ENCODE measurements around the gene C19orf47.
A peak's percentile ranks its signal among the peaks of the same experiment; 100 is the strongest.

The C19orf47 gene, protein sequence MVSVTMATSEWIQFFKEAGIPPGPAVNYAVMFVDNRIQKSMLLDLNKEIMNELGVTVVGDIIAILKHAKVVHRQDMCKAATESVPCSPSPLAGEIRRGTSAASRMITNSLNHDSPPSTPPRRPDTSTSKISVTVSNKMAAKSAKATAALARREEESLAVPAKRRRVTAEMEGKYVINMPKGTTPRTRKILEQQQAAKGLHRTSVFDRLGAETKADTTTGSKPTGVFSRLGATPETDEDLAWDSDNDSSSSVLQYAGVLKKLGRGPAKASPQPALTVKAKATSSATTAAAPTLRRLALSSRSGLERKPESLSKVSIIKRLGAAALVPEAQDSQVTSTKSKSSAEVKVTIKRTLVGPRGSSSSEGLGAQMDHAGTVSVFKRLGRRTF

DNA sequence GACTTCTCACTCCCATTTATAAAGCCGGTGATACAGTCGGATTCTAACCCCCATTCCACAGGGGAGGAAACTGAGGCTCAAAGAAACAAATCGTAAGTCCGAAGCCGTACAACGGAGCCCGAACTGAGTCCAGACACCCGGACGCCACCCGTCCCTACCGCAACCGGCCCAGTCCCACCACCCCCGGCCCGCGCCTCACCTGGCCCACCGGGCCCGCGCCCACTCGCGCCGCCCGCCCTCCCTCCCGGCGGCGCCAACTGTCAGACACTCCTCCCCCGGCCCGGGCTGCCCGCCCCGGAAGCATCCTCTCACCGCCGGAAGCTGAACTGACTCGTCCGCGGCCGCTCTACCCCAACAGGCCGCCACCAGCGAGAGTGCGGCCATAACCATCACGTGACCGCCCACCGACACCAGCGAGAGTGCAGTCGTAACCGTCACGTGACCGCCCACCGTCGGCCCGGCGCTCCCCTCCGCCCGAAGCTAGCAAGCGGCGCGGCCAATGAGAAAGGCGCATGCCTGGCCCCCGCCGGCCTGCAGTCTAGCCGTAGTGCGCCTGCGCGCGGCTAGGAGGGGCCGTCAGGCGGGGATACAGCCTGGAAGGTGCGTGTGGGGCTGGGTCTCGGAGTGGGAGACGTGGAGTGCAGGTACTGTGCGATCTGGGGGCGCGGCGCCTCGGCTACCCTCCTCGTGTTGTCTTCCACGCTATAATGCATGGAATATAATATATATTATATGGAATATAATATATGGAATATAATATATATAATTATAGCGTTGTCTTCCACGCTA lies at the start of gene C19orf47, which contains the start of gene PLD3:
Gene C19orf47 (minus strand): TSS at position 273 of the 789 bp plus-strand sequence. CDS start 6,540 bp downstream, outside the sequence.
Gene PLD3 (plus strand): TSS at position 571 of the 789 bp plus-strand sequence. CDS start 17,789 bp downstream, outside the sequence.
- peak; percentile 99 for DNase-seq

GRCh38 chr19:40397568-40397906 lies 49.3 kb upstream of the C19orf47 start:
- no peak for DNase-seq

DNA sequence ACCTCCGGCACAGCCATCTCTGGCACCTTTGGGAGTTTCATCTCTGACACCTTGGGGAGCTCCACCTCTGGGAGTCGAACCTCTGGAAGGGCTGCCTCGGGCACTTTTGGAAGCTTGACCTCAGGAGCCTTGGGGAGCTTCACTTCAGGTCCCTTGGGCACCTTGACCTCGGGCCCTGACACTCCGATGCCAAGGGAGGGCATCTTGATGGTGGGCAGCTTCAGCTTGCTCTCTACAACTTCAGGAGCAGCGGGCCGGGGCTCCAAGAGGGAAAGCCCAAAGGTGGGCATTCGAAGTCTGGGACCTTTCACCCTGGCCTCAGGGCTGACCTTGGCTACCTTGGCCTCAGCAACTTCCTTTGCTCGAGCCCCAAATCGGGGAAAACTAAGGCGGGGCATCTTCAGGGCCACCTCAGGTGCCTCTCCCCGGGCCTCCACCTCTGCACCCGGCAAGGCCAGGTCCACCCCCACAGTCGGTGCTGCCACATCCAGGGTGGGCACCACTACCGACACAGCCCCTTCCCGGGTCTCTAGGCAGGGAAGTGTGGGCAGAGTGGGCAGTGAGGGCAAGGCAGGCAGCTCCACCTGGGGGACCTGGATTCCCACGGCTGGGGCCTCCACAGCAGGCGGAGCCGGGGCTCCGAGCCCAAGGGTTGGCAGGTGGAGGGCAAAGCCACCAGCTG lies 48.8 kb upstream of the C19orf47 start:
- DNase-seq: no peak

DNA sequence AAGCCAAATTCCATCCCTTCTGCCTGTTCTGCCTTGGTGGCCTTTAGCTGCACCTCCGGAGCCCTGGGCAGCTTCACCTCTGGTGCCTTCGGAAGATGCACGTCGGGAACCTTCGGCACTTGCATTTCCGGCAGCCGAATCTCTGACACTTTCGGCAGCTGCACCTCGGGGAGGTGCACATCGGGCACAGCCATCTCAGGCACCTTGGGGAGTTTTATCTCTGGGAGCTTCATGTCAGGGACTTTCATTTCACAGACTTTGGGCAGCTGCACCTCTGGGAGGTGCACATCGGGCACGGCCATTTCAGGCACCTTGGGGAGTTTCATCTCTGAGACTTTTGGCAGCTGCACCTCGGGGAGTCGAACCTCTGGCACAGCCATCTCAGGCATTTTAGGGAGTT lies 47.8 kb upstream of the C19orf47 start:
- no peak for DNase-seq

- no peak for DNase-seq
These were observed 46.6 kb upstream of the C19orf47 start for GRCh38 chr19:40394816-40395210.

DNA sequence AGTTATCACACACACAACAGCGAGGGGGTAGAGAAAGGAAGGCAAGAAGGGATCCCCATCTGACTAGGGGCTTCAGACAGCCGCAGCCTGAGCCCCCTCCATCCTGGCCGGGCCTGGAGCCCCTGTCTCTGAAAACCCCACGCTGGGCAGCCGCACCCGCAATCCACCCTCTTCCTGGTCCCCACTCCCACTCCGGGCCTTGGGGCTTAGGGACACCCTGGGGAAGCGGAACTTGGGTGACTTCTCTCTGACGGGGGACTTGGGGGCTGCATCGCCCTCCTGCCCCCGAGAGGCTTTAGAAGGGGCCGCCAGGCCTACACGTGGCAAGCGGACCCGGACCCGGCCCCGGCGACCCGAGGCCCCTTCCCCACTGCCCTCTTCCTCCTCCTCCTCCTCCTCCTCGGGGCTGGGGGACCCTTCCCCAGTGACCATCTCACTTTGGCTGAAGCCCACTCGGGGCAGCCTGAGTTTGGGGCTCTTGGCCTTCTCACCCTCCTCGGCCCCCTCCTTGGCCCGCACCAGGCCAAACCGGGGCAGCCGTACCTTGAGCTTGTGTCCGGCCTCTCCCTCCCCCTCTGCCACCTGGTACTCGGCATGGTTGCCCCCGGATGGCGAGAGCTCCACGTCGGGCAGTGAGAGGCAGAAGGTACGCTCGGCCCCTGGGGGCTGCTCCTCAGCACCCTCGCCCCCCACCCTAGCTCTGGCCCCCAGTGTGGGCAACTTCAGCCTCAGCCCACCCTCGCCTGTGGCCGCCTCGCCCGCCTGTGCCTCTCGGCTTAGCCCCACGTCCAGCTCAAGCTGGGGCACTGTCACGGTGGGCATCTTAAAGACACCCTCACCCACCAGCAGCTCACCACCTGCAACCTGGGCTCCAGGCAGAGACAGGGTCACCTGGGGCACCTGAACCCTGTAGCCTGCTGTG lies 46.0 kb upstream of the C19orf47 start:
- DNase-seq: no peak

DNA sequence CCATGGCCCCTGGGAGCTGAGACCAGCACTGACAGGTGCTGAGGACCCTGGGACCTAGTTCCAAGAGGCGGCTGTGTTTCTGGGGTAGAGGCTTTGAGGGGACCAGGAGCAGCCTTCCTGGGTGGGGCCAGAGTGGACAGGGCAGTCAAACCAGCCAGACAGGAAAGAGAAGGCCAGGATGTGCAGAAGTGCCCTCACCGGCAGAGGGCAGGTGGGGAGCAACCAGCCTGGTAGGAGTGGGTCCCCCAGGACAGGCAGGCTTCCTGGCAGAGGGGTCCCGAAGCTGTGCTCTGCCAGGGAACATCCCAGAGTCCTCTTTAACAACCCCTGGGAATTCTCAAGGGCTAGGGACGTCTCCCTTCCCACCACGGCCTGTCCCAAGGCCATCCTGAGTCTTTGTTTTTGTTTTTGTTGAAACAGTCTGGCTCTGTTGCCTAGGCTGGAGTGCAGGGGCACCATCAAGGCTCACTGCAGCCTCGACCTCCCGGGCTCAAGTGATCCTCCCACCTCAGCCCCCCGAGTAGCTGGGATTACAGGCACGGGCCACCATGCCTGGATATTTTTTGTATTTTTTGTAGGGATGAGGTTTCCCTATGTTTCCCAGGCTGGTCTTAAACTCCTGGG lies 44.8 kb upstream of the C19orf47 start:
- no peak for DNase-seq

GRCh38 chr19:40392123-40392522 lies 43.9 kb upstream of the C19orf47 start:
- DNase-seq: no peak

GRCh38 chr19:40390084-40390742 lies 42.0 kb upstream of the C19orf47 start, which contains the start of gene HIPK4:
Gene HIPK4 (minus strand): TSS chr19:40390181. CDS start chr19:40389902, 279 bp downstream.
- DNase-seq: no peak

GRCh38 chr19:40389404-40390083 lies 41.3 kb upstream of the C19orf47 start:
- DNase-seq: no peak

DNA sequence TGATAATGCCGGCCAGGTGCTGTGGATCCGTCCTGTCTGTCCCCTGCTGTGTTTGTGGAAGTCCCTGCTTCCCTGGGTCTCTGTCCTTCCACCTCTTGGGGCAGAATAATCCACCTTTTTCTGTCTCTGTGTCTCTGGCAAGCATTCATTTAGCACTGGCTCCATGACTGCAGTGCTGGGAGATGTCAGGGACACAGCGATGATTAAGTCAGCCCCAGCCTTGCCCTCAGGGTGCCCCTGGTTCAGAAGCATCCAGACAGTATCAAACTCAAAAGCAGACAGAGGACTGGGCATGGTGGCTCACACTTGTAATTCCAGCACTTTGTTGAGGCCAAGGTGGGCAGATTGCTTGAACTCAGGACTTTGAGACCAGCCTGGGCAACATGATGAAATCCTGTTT lies 40.3 kb upstream of the C19orf47 start:
- DNase-seq: no peak

DNA sequence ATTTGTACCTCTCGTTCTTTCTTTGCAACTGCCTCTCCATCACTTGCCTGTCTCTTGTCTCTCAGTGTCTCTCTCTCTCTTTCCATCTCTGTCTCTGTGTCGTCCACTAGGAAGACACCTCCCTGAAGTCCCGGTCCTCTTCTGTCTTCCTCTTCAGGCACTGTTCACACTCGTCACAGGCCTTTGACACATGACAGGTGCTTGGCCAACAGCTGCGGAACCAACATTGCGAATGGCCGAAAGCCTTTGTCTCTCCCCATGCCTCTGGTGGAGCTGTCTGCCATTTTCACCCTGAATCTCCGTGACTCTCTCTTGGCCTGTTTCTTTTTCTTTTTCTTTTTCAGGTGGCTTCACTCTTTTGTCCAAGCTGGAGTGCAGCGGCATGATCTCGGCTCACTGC lies 39.0 kb upstream of the C19orf47 start:
- no peak for DNase-seq

GRCh38 chr19:40383668-40384248 lies 35.6 kb upstream of the C19orf47 start:
- DNase-seq: no peak

- no peak for DNase-seq
These were observed 33.1 kb upstream of the C19orf47 start for GRCh38 chr19:40381321-40381720.

GRCh38 chr19:40380199-40381037 lies 32.2 kb upstream of the C19orf47 start:
- DNase-seq: no peak

DNA sequence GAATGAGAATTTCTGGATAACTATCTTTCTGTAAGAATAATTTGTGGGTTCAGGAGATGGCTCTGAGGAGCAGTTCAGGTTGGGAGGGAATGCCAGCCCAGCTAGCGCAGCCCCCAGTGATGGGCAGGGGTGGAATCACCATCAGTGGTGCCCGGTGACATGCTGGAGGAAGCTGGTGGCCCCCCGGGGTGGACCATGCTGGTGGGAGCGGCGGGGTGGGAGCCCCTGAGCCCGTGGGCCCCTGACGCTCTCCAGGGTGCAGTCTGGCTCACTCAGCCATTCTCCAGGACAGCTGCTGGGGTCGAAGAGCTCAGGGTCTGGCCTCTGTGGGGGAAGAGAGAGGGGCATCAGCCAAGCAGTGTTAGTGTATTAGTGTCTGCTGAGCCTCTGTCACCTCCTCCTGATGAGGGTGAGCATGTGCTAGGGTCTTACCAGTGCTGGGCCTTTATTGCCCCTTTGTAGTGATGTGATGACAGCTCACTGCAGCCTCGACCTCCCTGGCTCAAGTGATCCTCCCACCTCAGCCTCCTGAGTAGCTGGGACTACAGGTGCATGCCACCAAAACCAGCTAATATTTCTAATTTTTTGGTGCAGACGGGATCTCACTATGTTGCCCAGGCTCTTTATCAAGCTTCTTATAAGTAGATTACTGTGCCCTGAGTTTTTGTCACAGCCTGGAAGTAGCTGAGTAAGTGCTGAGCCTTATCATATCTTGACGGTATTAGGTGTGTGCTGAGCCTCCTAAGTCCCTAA lies 31.4 kb upstream of the C19orf47 start:
- DNase-seq: no peak

DNA sequence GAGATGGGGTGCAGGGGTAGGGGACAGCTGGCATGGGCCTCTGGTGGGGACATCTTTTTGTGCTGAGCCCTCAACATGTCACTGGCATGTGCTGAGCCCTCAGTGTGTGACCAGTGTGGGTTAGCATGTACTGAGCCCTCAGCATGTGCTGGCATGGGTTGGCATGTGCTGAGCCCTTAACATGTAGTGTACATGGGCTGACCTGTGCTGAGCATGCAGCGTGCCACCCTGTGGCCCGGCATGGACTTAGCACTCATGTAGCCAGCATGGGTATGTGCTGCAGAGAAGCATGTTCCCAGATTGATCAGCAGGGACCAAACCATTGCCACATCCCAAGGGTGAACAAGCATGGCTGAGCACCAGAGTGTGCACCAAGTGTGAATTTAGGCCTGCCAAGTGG lies 30.3 kb upstream of the C19orf47 start:
- DNase-seq: no peak

DNA sequence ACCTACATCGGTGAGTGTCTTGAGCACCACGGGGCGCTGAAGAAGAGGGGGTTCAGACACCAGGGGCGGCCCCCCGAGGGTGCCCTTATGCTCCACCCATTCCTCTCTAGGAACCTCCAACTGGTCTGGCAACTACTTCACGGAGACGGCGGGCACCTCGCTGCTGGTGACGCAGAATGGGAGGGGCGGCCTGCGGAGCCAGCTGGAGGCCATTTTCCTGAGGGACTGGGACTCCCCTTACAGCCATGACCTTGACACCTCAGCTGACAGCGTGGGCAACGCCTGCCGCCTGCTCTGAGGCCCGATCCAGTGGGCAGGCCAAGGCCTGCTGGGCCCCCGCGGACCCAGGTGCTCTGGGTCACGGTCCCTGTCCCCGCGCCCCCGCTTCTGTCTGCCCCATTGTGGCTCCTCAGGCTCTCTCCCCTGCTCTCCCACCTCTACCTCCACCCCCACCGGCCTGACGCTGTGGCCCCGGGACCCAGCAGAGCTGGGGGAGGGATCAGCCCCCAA lies 29.7 kb upstream of the C19orf47 start:
- DNase-seq: no peak

Data from hematopoietic multipotent progenitor cell treated with erythropoietin and hydrocortisone succinate and interleukin-3 and kit ligand, for 8 days (in vitro differentiated cells).